ENCODE data around the gene DLG2.

DLG2 gene

DNA sequence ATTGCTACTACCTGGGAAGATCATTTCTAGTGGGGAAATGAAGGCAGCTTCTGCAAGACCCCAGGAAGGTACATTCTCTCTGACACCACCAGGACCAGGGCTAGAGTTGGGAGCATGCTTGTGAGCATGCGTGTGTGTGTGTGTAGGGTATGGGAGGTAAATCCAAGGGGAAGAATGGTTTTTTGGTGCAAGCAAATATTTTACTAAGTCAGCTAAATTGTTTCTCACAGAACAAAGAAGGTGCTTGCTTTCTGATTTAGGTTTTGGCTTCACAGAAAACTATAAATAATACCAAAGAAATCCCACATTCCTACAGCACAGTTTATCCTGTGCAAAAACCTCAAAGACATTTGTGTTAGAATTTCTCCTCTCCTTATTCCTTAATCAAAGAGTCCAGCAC, 1996.9 kb downstream of the DLG2 start:
- no CpG with 5 or more reads among the region's 1 CpG for WGBS (ENCODE audit: insufficient coverage)
- POLR2A ChIA-PET = no interaction called here

GRCh38 chr11:83629775-83630174, 1997.4 kb downstream of the DLG2 start:
- Histone ChIP-seq H3K27me3 (replicated peaks in 2 of 5; ENCODE audit: control insufficient read depth in 4 of 5, insufficient read depth in 5 of 5, low read length in 4 of 5) (no peaks in the 10 kb centered on the region), H3K4me1 (ENCODE audit: control extremely low read depth in 1 of 4, control insufficient read depth in 4 of 4, insufficient read depth in 4 of 4, low read length in 3 of 4) (no peaks in the 10 kb centered on the region), H3K4me3 (ENCODE audit: control insufficient read depth in 1 of 7, extremely low read depth in 1 of 7, insufficient read depth in 4 of 7, low read depth in 2 of 7, low read length in 6 of 7) (no peak overlapping the region), H3K27ac (ENCODE audit: insufficient read depth in 1 of 2, low read depth in 1 of 2, low read length in 2 of 2, poor library complexity in 1 of 2, severe bottlenecking in 2 of 2) (no peak overlapping the region), H3K36me3 (ENCODE audit: control insufficient read depth in 4 of 4, insufficient read depth in 4 of 4, low read length in 3 of 4) (no peaks in the 10 kb centered on the region), H3K9me3 (ENCODE audit: control extremely low read depth in 1 of 5, control insufficient read depth in 4 of 5, insufficient read depth in 2 of 5, low read depth in 1 of 5, low read length in 4 of 5) (no peaks in the 10 kb centered on the region)
- DNase-seq = no peak
- POLR2A ChIA-PET = no interaction called here
- CTCF ChIA-PET = no interaction called here
- WGBS (ENCODE audit: insufficient coverage) = no CpG with 5 or more reads among the region's 2 CpGs

More for the DNA sequence above, 1996.9 kb downstream of the DLG2 start:
- Histone ChIP-seq H3K27ac (ENCODE audit: insufficient read depth in 1 of 2, low read depth in 1 of 2, low read length in 2 of 2, poor library complexity in 1 of 2, severe bottlenecking in 2 of 2) (no peak overlapping the region), H3K4me1 (ENCODE audit: control extremely low read depth in 1 of 4, control insufficient read depth in 4 of 4, insufficient read depth in 4 of 4, low read length in 3 of 4) (no peaks in the 10 kb centered on the region), H3K9me3 (ENCODE audit: control extremely low read depth in 1 of 5, control insufficient read depth in 4 of 5, insufficient read depth in 2 of 5, low read depth in 1 of 5, low read length in 4 of 5) (no peaks in the 10 kb centered on the region), H3K36me3 (ENCODE audit: control insufficient read depth in 4 of 4, insufficient read depth in 4 of 4, low read length in 3 of 4) (no peaks in the 10 kb centered on the region), H3K4me3 (ENCODE audit: control insufficient read depth in 1 of 7, extremely low read depth in 1 of 7, insufficient read depth in 4 of 7, low read depth in 2 of 7, low read length in 6 of 7) (no peak overlapping the region), H3K27me3 (replicated peaks in 2 of 5; ENCODE audit: control insufficient read depth in 4 of 5, insufficient read depth in 5 of 5, low read length in 4 of 5) (no peaks in the 10 kb centered on the region)
- DNase-seq = no peak
- CTCF ChIA-PET = no interaction called here

GRCh38 chr11:83628622-83629355, 1998.4 kb downstream of the DLG2 start:
- POLR2A ChIA-PET = no interaction called here

GRCh38 chr11:83625336-83625735, 2001.8 kb downstream of the DLG2 start:
- Histone ChIP-seq H3K4me3 (ENCODE audit: control insufficient read depth in 1 of 7, extremely low read depth in 1 of 7, insufficient read depth in 4 of 7, low read depth in 2 of 7, low read length in 6 of 7) (no peak overlapping the region), H3K27me3 (replicated peaks in 2 of 5; ENCODE audit: control insufficient read depth in 4 of 5, insufficient read depth in 5 of 5, low read length in 4 of 5) (no peaks in the 10 kb centered on the region), H3K36me3 (ENCODE audit: control insufficient read depth in 4 of 4, insufficient read depth in 4 of 4, low read length in 3 of 4) (no peaks in the 10 kb centered on the region), H3K4me1 (ENCODE audit: control extremely low read depth in 1 of 4, control insufficient read depth in 4 of 4, insufficient read depth in 4 of 4, low read length in 3 of 4) (no peaks in the 10 kb centered on the region), H3K9me3 (ENCODE audit: control extremely low read depth in 1 of 5, control insufficient read depth in 4 of 5, insufficient read depth in 2 of 5, low read depth in 1 of 5, low read length in 4 of 5) (no peaks in the 10 kb centered on the region), H3K27ac (ENCODE audit: insufficient read depth in 1 of 2, low read depth in 1 of 2, low read length in 2 of 2, poor library complexity in 1 of 2, severe bottlenecking in 2 of 2) (no peak overlapping the region)
- 90% methylated on average over 2 of the region's 3 CpGs for WGBS (ENCODE audit: insufficient coverage)
- no peak for DNase-seq
- ChIA-PET POLR2A (no interaction called here), CTCF (no interaction called here)

More at GRCh38 chr11:83628622-83629355, 1998.4 kb downstream of the DLG2 start:
- Histone ChIP-seq H3K27me3 (replicated peaks in 2 of 5; ENCODE audit: control insufficient read depth in 4 of 5, insufficient read depth in 5 of 5, low read length in 4 of 5) (no peaks in the 10 kb centered on the region), H3K4me3 (ENCODE audit: control insufficient read depth in 1 of 7, extremely low read depth in 1 of 7, insufficient read depth in 4 of 7, low read depth in 2 of 7, low read length in 6 of 7) (no peak overlapping the region), H3K4me1 (ENCODE audit: control extremely low read depth in 1 of 4, control insufficient read depth in 4 of 4, insufficient read depth in 4 of 4, low read length in 3 of 4) (no peaks in the 10 kb centered on the region), H3K27ac (ENCODE audit: insufficient read depth in 1 of 2, low read depth in 1 of 2, low read length in 2 of 2, poor library complexity in 1 of 2, severe bottlenecking in 2 of 2) (no peak overlapping the region), H3K36me3 (ENCODE audit: control insufficient read depth in 4 of 4, insufficient read depth in 4 of 4, low read length in 3 of 4) (no peaks in the 10 kb centered on the region), H3K9me3 (ENCODE audit: control extremely low read depth in 1 of 5, control insufficient read depth in 4 of 5, insufficient read depth in 2 of 5, low read depth in 1 of 5, low read length in 4 of 5) (no peaks in the 10 kb centered on the region)
- WGBS (ENCODE audit: insufficient coverage) = 74% methylated on average over 2 of the region's 5 CpGs
- DNase-seq = no peak
- CTCF ChIA-PET = no interaction called here

DNA sequence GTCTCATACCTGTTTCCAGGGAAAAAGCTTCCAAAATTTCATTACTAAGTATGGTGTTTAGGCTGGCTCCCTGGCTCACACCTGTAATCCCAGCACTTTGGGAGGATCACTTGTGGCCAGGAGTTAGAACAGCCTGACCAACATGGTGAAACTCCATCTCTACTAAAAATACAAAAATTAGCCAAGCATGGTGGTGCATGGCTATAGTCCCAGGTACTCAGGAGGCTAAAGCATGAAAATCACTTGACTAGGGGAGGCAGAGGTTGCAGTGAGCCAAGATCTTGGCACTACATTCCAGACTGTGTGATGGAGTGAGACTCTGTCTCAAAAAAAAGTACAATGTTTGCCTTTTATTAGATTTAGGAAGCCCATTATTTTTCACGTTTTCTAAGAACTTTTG, 2009.5 kb downstream of the DLG2 start:
- CTCF ChIA-PET = no interaction called here
- WGBS (ENCODE audit: insufficient coverage) = no CpG with 5 or more reads among the region's 1 CpG
- no peaks in the 10 kb centered on the region for H3K27me3 ChIP-seq (replicated peaks in 2 of 5; ENCODE audit: control insufficient read depth in 4 of 5, insufficient read depth in 5 of 5, low read length in 4 of 5)

GRCh38 chr11:83613767-83614121, 2013.4 kb downstream of the DLG2 start:
- Histone ChIP-seq H3K27ac (ENCODE audit: insufficient read depth in 1 of 2, low read depth in 1 of 2, low read length in 2 of 2, poor library complexity in 1 of 2, severe bottlenecking in 2 of 2) (no peak overlapping the region), H3K4me1 (ENCODE audit: control extremely low read depth in 1 of 4, control insufficient read depth in 4 of 4, insufficient read depth in 4 of 4, low read length in 3 of 4) (no peaks in the 10 kb centered on the region), H3K36me3 (ENCODE audit: control insufficient read depth in 4 of 4, insufficient read depth in 4 of 4, low read length in 3 of 4) (no peaks in the 10 kb centered on the region), H3K9me3 (ENCODE audit: control extremely low read depth in 1 of 5, control insufficient read depth in 4 of 5, insufficient read depth in 2 of 5, low read depth in 1 of 5, low read length in 4 of 5) (no peaks in the 10 kb centered on the region), H3K4me3 (ENCODE audit: control insufficient read depth in 1 of 7, extremely low read depth in 1 of 7, insufficient read depth in 4 of 7, low read depth in 2 of 7, low read length in 6 of 7) (no peak overlapping the region), H3K27me3 (replicated peaks in 2 of 5; ENCODE audit: control insufficient read depth in 4 of 5, insufficient read depth in 5 of 5, low read length in 4 of 5) (no peaks in the 10 kb centered on the region)
- no peak for DNase-seq
- WGBS (ENCODE audit: insufficient coverage) = 45% methylated on average over 2 of the region's 2 CpGs
- POLR2A ChIA-PET = no interaction called here
- CTCF ChIA-PET = no interaction called here

More for the DNA sequence above, 2009.5 kb downstream of the DLG2 start:
- no peak for DNase-seq
- H3K4me3 ChIP-seq (ENCODE audit: control insufficient read depth in 1 of 7, extremely low read depth in 1 of 7, insufficient read depth in 4 of 7, low read depth in 2 of 7, low read length in 6 of 7) = no peak overlapping the region
- H3K36me3 ChIP-seq (ENCODE audit: control insufficient read depth in 4 of 4, insufficient read depth in 4 of 4, low read length in 3 of 4) = no peaks in the 10 kb centered on the region
- H3K4me1 ChIP-seq (ENCODE audit: control extremely low read depth in 1 of 4, control insufficient read depth in 4 of 4, insufficient read depth in 4 of 4, low read length in 3 of 4) = no peaks in the 10 kb centered on the region
- H3K9me3 ChIP-seq (ENCODE audit: control extremely low read depth in 1 of 5, control insufficient read depth in 4 of 5, insufficient read depth in 2 of 5, low read depth in 1 of 5, low read length in 4 of 5) = no peaks in the 10 kb centered on the region
- H3K27ac ChIP-seq (ENCODE audit: insufficient read depth in 1 of 2, low read depth in 1 of 2, low read length in 2 of 2, poor library complexity in 1 of 2, severe bottlenecking in 2 of 2) = no peak overlapping the region
- POLR2A ChIA-PET = no interaction called here

DNA sequence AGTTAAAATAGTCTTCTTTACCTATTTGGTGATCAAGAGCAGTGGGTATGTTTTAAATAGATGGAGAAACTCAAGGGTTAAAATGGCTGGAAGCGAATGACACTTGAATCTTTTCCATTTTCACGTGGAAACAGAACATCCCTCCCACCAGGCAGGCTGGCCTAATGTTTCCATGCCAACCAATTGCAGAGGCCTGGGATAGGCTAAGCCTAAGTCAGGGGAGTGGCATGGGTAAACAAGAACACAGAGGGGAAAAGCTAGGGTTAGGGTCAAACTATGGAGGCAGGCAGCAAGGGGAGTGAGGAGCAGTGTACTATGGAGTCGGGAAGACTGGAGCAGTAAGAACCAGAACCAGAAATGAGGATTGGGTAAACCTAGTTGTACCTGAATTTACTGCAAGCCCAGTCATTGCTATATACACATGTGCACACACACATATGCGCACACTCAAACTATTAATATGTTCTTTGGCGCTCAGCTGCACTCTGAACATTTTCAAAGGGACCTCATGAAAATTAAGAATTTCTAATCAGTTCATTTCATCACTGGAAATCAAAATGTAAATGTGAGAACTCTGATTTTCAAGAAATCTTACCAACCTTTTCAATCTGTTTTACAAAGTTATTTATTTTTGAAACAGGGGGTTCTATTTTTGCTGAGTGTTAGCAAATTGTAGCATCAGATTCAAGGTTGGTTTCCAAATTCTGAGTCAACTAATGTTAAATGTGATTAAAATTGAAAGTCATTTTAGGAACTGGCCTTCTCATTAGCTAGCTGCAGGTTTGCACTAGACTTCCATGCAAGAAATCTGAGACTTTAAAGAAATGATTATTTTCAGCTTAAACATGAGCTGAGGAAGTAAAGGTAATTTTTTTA, 2014.0 kb downstream of the DLG2 start:
- CTCF ChIA-PET = no interaction called here
- Histone ChIP-seq H3K9me3 (ENCODE audit: control extremely low read depth in 1 of 5, control insufficient read depth in 4 of 5, insufficient read depth in 2 of 5, low read depth in 1 of 5, low read length in 4 of 5) (no peaks in the 10 kb centered on the region), H3K4me3 (ENCODE audit: control insufficient read depth in 1 of 7, extremely low read depth in 1 of 7, insufficient read depth in 4 of 7, low read depth in 2 of 7, low read length in 6 of 7) (no peak overlapping the region), H3K27ac (ENCODE audit: insufficient read depth in 1 of 2, low read depth in 1 of 2, low read length in 2 of 2, poor library complexity in 1 of 2, severe bottlenecking in 2 of 2) (no peak overlapping the region), H3K27me3 (replicated peaks in 2 of 5; ENCODE audit: control insufficient read depth in 4 of 5, insufficient read depth in 5 of 5, low read length in 4 of 5) (no peaks in the 10 kb centered on the region), H3K36me3 (ENCODE audit: control insufficient read depth in 4 of 4, insufficient read depth in 4 of 4, low read length in 3 of 4) (no peaks in the 10 kb centered on the region), H3K4me1 (ENCODE audit: control extremely low read depth in 1 of 4, control insufficient read depth in 4 of 4, insufficient read depth in 4 of 4, low read length in 3 of 4) (no peaks in the 10 kb centered on the region)
- WGBS (ENCODE audit: insufficient coverage) = 96% methylated on average over 4 of the region's 5 CpGs
- POLR2A ChIA-PET = no interaction called here
- no peak for DNase-seq

Measured in common myeloid progenitor, CD34-positive (primary cell).